Anterior cingulate cortex (tissue), 58 donors: Measurements from ENCODE around the gene DNAH17.

Experiments used
- DNase-seq, 58 donors: peaks; one replicate each; lab custom pipeline; 2025; lab: John Stamatoyannopoulos, UW

Gene DNAH17

GRCh38 chr17:78500806-78501205, 76.4 kb downstream of the DNAH17 start:
- DNase-seq = no peak

- no peak for DNase-seq
Observed at GRCh38 chr17:78499715-78500540, 77.3 kb downstream of the DNAH17 start.

GRCh38 chr17:78498848-78499247, 78.3 kb downstream of the DNAH17 start:
- DNase-seq = no peak

GRCh38 chr17:78497115-78497540, 80.1 kb downstream of the DNAH17 start:
- peak in 55 of 58 donors; percentile 14 to 89 (median 69) for DNase-seq

GRCh38 chr17:78496311-78496710, 80.9 kb downstream of the DNAH17 start:
- DNase-seq = peak in 14 of 58 donors; percentile 10 to 53 (median 28)

- DNase-seq = no peak
Observed at GRCh38 chr17:78495634-78496033, 81.6 kb downstream of the DNAH17 start.

GRCh38 chr17:78494696-78495330, 82.4 kb downstream of the DNAH17 start:
- DNase-seq = no peak

- DNase-seq = no peak
Observed at GRCh38 chr17:78493853-78494695, 83.1 kb downstream of the DNAH17 start.

- DNase-seq = peak in 2 of 58 donors; percentile 14 to 22
Observed at GRCh38 chr17:78493450-78493849, 83.7 kb downstream of the DNAH17 start.

GRCh38 chr17:78492116-78492799, 84.9 kb downstream of the DNAH17 start:
- no peak for DNase-seq

GRCh38 chr17:78491236-78492115, 85.7 kb downstream of the DNAH17 start:
- DNase-seq = no peak

- DNase-seq = no peak
Observed at GRCh38 chr17:78490673-78491072, 86.5 kb downstream of the DNAH17 start.

GRCh38 chr17:78490156-78490555, 87.0 kb downstream of the DNAH17 start:
- DNase-seq = no peak

GRCh38 chr17:78488867-78489634, 88.1 kb downstream of the DNAH17 start:
- DNase-seq = peak in 17 of 58 donors; percentile 2 to 59 (median 33)

- DNase-seq = no peak
Observed at GRCh38 chr17:78488156-78488555, 89.0 kb downstream of the DNAH17 start.

GRCh38 chr17:78486946-78487680, 90.1 kb downstream of the DNAH17 start:
- DNase-seq = no peak

- no peak for DNase-seq
Observed at GRCh38 chr17:78486228-78486802, 90.9 kb downstream of the DNAH17 start.
